SW480 (cell line): ENCODE data around the gene KYAT1.
"Not testable (repeated sequence)": the region's sequence is repeated elsewhere in the genome, so short reads cannot be mapped to it uniquely, and the experiment has no call there.

ENCODE experiments used
- DNase-seq: peaks from one replicate; pipeline ENCODE4 v3.0.0-alpha.2; 2016; ENCODE audit warnings: low spot score

Gene KYAT1

GRCh38 chr9:128818099-128818838 lies 63.5 kb downstream of the KYAT1 start, which contains the start of gene ENDOG:
ENDOG (plus strand) TSS chr9:128818500; CDS start chr9:128818685, 185 bp downstream.
- peak; percentile 93 for DNase-seq

GRCh38 chr9:128810873-128811272 lies 70.9 kb downstream of the KYAT1 start:
- no peak for DNase-seq

GRCh38 chr9:128809831-128810230 lies 71.9 kb downstream of the KYAT1 start:
- DNase-seq, result no peak

GRCh38 chr9:128809036-128809599 lies 72.6 kb downstream of the KYAT1 start:
- DNase-seq, result no peak

- no peak for DNase-seq
Observed at GRCh38 chr9:128808543-128808942, 73.2 kb downstream of the KYAT1 start.

GRCh38 chr9:128807827-128808226 lies 73.9 kb downstream of the KYAT1 start:
- DNase-seq, result no peak

GRCh38 chr9:128805661-128806060 lies 76.1 kb downstream of the KYAT1 start:
- no peak for DNase-seq

- DNase-seq, result no peak
Observed at GRCh38 chr9:128802482-128802881, 79.3 kb downstream of the KYAT1 start.

GRCh38 chr9:128800061-128800460 lies 81.7 kb downstream of the KYAT1 start:
- no peak for DNase-seq

- no peak for DNase-seq
Observed at GRCh38 chr9:128798896-128799295, 82.9 kb downstream of the KYAT1 start.

GRCh38 chr9:128794961-128795360 lies 86.8 kb downstream of the KYAT1 start:
- not testable (repeated sequence) for DNase-seq

- no peak for DNase-seq
Observed at GRCh38 chr9:128792978-128793686, 88.6 kb downstream of the KYAT1 start.

GRCh38 chr9:128792134-128792533 lies 89.6 kb downstream of the KYAT1 start:
- no peak for DNase-seq

- DNase-seq, result no peak
Observed at GRCh38 chr9:128790536-128790935, 91.2 kb downstream of the KYAT1 start.

GRCh38 chr9:128788445-128788844 lies 93.3 kb downstream of the KYAT1 start:
- no peak for DNase-seq

- DNase-seq, result no peak
Observed at GRCh38 chr9:128787659-128788058, 94.1 kb downstream of the KYAT1 start.

GRCh38 chr9:128786681-128787601 lies 94.8 kb downstream of the KYAT1 start, which contains the start of gene TBC1D13:
TBC1D13 (plus strand) TSS chr9:128787253; CDS start chr9:128787354, 101 bp downstream.
- DNase-seq, result peak; percentile 86

GRCh38 chr9:128785427-128785826 lies 96.3 kb downstream of the KYAT1 start:
- no peak for DNase-seq
